Lung (tissue), 12 donors: Measurements from ENCODE around the gene TM6SF1. TPM values are rescaled to one million over a fixed set of nuclear protein-coding genes. Genes with fewer than 3 reads are reported as not detected.

Source experiments
- ATAC-seq: fragments of 200-7000 bp; cut with Tn5 transposase; one replicate; pipeline ENCODE4 v1.9.1; 2020; ENCODE audit warnings: moderate number of reproducible peaks; ENCODE audit not compliant: insufficient read depth, low FRiP score
- DNase-seq, 3 donors: peaks; one replicate each; pipeline ENCODE4 v3.0.0-alpha.2; 2013 to 2017
- H3K27ac ChIP-seq, 2 donors: one replicate each; pipeline ENCODE4 v1.5.1; 2013; ENCODE audit warnings: mild to moderate bottlenecking in 2 of 2, moderate library complexity in 2 of 2, control low read depth in 1 of 2, inconsistent platforms in 1 of 2, low read depth in 1 of 2, low read length in 1 of 2
- H3K27me3 ChIP-seq, 3 donors: one replicate each; pipeline ENCODE4 v1.5.1; 2013; ENCODE audit warnings: low read length in 2 of 3; ENCODE audit not compliant: control insufficient read depth in 3 of 3, insufficient read depth in 3 of 3
- H3K36me3 ChIP-seq, 4 donors: one replicate each; pipeline ENCODE4 v1.5.1; 2013; ENCODE audit warnings: low read length in 4 of 4, mild to moderate bottlenecking in 1 of 4, moderate library complexity in 1 of 4; ENCODE audit not compliant: control insufficient read depth in 4 of 4, insufficient read depth in 4 of 4
- H3K4me1 ChIP-seq, 5 donors: one replicate each; pipeline ENCODE4 v1.5.1; 2013; ENCODE audit warnings: low read length in 5 of 5, mild to moderate bottlenecking in 2 of 5, moderate library complexity in 1 of 5; ENCODE audit not compliant: control insufficient read depth in 5 of 5, insufficient read depth in 5 of 5
- H3K4me3 ChIP-seq: one replicate; pipeline ENCODE4 v1.5.1; 2013; ENCODE audit warnings: mild to moderate bottlenecking, control low read depth, moderate library complexity
- H3K9ac ChIP-seq, 2 donors: one replicate each; pipeline ENCODE4 v1.5.1; 2013; ENCODE audit warnings: low read length in 2 of 2, control low read depth in 1 of 2; ENCODE audit not compliant: insufficient read depth in 1 of 2
- H3K9me3 ChIP-seq, 4 donors: one replicate each; pipeline ENCODE4 v1.5.1; 2013; ENCODE audit warnings: low read length in 3 of 4, mild to moderate bottlenecking in 1 of 4, moderate library complexity in 1 of 4; ENCODE audit not compliant: control insufficient read depth in 4 of 4, insufficient read depth in 3 of 4
- CTCF ChIP-seq: IDR thresholded peaks from 2 replicates; pipeline ENCODE4 v1.5.1; 2012; ENCODE audit warnings: mild to moderate bottlenecking; ENCODE audit errors: control extremely low read depth, extremely low read depth
- WGBS, 2 donors: extraction: QIAGEN DNeasy Blood & Tissue Kit; methylation state at CpG; one replicate each; pipeline ENCODE4 v1.1.7; 2013; 5-methylcytosine and 5-hydroxymethylcytosine counted together
- polyA plus RNA-seq, 2 donors: library from polyadenylated mRNA; stranded (reverse); fragments of 200-250 nt; gene quantifications; one replicate each; pipeline ENCODE4 v1.2.1, GENCODE V29; 2013
- total RNA-seq, 2 donors: library from RNA; depleted of rRNA in 1 of 2; stranded (reverse); fragments of >200 nt in 1 of 2; gene quantifications; one replicate each; pipeline ENCODE4 v1.2.1, GENCODE V29; 2014 to 2021
- donor health status: control.
- donor health status: control.
- donor health status: Bipolar disorder and iron deficiency.
- donor health status: healthy.
- donor health status: DM: yes; HTN: yes; CAD: no.

The TM6SF1 gene
- total and polyA plus RNA-seq, 4 donors = 4.3 to 15.8 (median 13.7) TPM

GRCh38 chr15:83170474-83171165 lies 63.2 kb downstream of the TM6SF1 start:
- no peaks in the 10 kb centered on the region for H3K27me3 ChIP-seq
- H3K4me3 ChIP-seq = no peak overlapping the region
- 75 to 86% methylated on average over 4 of the region's 4 CpGs for WGBS, 2 donors
- TF ChIP-seq CTCF = no peak
- H3K9ac ChIP-seq = no peak overlapping the region
- DNase-seq = no peak
- no peaks in the 10 kb centered on the region for H3K4me1 ChIP-seq
- peaks cover 0 to 15% (median 3%) of the 10 kb centered on the region in 4 donors for H3K9me3 ChIP-seq
- ATAC-seq = no peak
- H3K27ac ChIP-seq = no peak overlapping the region
- H3K36me3 ChIP-seq = no peaks in the 10 kb centered on the region

- ATAC-seq (no peak), DNase-seq (no peak)
- Histone ChIP-seq H3K27me3 (no peaks in the 10 kb centered on the region), H3K9me3 (no peaks in the 10 kb centered on the region), H3K4me1 (peaks cover 0 to 2% (median 0%) of the 10 kb centered on the region in 5 donors), H3K36me3 (no peaks in the 10 kb centered on the region), H3K4me3 (no peak overlapping the region), H3K9ac (no peak overlapping the region), H3K27ac (no peak overlapping the region)
- WGBS, 2 donors = 93 to 95% methylated on average over 1 of the region's 1 CpG
- TF ChIP-seq CTCF = no peak
Observed at GRCh38 chr15:83174891-83175290, 67.4 kb downstream of the TM6SF1 start.

- TF ChIP-seq CTCF = no peak
- H3K27ac ChIP-seq = no peak overlapping the region
- H3K27me3 ChIP-seq = no peaks in the 10 kb centered on the region
- no peak overlapping the region for H3K9ac ChIP-seq
- DNase-seq = no peak
- H3K36me3 ChIP-seq = no peaks in the 10 kb centered on the region
- no peak for ATAC-seq
- WGBS, 2 donors = 66 to 75% methylated on average over 2 of the region's 2 CpGs
- no peak overlapping the region for H3K4me3 ChIP-seq
- H3K4me1 ChIP-seq = peaks cover 0 to 4% (median 0%) of the 10 kb centered on the region in 5 donors
- no peaks in the 10 kb centered on the region for H3K9me3 ChIP-seq
Observed at GRCh38 chr15:83178390-83178789, 70.9 kb downstream of the TM6SF1 start.
